Liver (tissue), 3 donors: ENCODE data around the gene AMER2.

Experiments
- ATF3 ChIP-seq: IDR thresholded peaks from 2 replicates; pipeline ENCODE4 v1.6.1; 2016; ENCODE audit warnings: antibody characterized with exemption
- EGR1 ChIP-seq, 2 donors: IDR thresholded peaks; 2 replicates each; pipeline ENCODE4 v1.6.1; 2016 to 2018; ENCODE audit warnings: antibody characterized with exemption in 2 of 2, low read depth in 2 of 2
- FOXA1 ChIP-seq: IDR thresholded peaks from 2 replicates; pipeline ENCODE4 v1.6.1; 2016; ENCODE audit warnings: antibody characterized with exemption
- GABPA ChIP-seq, 2 donors: IDR thresholded peaks in 1 of 2; conservative IDR thresholded peaks in 1 of 2; 2 replicates each; pipeline ENCODE4 v1.6.1; 2016; ENCODE audit warnings: antibody characterized with exemption in 2 of 2, mild to moderate bottlenecking in 1 of 2, moderate library complexity in 1 of 2
- JUND ChIP-seq, 2 donors: IDR thresholded peaks; 2 replicates each; pipeline ENCODE4 v1.6.1; 2016; ENCODE audit warnings: antibody characterized with exemption in 2 of 2
- MAX ChIP-seq: IDR thresholded peaks from 2 replicates; pipeline ENCODE4 v1.6.1; 2016; ENCODE audit warnings: antibody characterized with exemption
- NR2F2 ChIP-seq: IDR thresholded peaks from 2 replicates; pipeline ENCODE4 v1.6.1; 2016; ENCODE audit warnings: antibody characterized with exemption
- RXRA ChIP-seq, 2 donors: IDR thresholded peaks; 2 replicates each; pipeline ENCODE4 v1.6.1; 2017 to 2018; ENCODE audit warnings: antibody characterized with exemption in 2 of 2, mild to moderate bottlenecking in 1 of 2
- SP1 ChIP-seq: IDR thresholded peaks from 2 replicates; pipeline ENCODE4 v1.6.1; 2018; ENCODE audit warnings: antibody characterized with exemption, mild to moderate bottlenecking
- TAF1 ChIP-seq: conservative IDR thresholded peaks from 2 replicates; pipeline ENCODE4 v1.6.1; 2016; ENCODE audit warnings: antibody characterized with exemption, mild to moderate bottlenecking
- YY1 ChIP-seq: IDR thresholded peaks from 2 replicates; pipeline ENCODE4 v1.6.1; 2016; ENCODE audit warnings: antibody characterized with exemption, mild to moderate bottlenecking
- TF ChIP-seq, protein P1 (sequence below): fragments of 150-350 bp; IDR thresholded peaks from 2 replicates; pipeline ENCODE4 v1.5.1; 2017; ENCODE audit warnings: improper control_type of control experiment, low read depth, low read length; ENCODE audit not compliant: missing input control
- TF ChIP-seq, protein P2 (sequence below): IDR thresholded peaks from 2 replicates; pipeline ENCODE4 v1.6.1; 2016; ENCODE audit warnings: antibody characterized with exemption, mild to moderate bottlenecking
- TF ChIP-seq, protein P3 (sequence below): IDR thresholded peaks from 2 replicates; pipeline ENCODE4 v1.6.1; 2016; ENCODE audit warnings: antibody characterized with exemption
- donor health status: healthy.
- donor health status: healthy.

GRCh38 chr13:25215253-25215575, 43.1 kb upstream of the AMER2 start:
- TF ChIP-seq, protein P1, sequence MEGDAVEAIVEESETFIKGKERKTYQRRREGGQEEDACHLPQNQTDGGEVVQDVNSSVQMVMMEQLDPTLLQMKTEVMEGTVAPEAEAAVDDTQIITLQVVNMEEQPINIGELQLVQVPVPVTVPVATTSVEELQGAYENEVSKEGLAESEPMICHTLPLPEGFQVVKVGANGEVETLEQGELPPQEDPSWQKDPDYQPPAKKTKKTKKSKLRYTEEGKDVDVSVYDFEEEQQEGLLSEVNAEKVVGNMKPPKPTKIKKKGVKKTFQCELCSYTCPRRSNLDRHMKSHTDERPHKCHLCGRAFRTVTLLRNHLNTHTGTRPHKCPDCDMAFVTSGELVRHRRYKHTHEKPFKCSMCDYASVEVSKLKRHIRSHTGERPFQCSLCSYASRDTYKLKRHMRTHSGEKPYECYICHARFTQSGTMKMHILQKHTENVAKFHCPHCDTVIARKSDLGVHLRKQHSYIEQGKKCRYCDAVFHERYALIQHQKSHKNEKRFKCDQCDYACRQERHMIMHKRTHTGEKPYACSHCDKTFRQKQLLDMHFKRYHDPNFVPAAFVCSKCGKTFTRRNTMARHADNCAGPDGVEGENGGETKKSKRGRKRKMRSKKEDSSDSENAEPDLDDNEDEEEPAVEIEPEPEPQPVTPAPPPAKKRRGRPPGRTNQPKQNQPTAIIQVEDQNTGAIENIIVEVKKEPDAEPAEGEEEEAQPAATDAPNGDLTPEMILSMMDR = no peak
- TF ChIP-seq SP1 (no peak), NR2F2 (no peak), MAX (no peak), YY1 (no peak), RXRA (IDR thresholded peaks at IDR 0.05) (no peak), TAF1 (no peak), EGR1 (IDR thresholded peaks at IDR 0.05; ENCODE audit: low read depth in 2 of 2) (no peak), JUND (IDR thresholded peaks at IDR 0.05) (no peak), GABPA (IDR thresholded peaks at IDR 0.05 in 1 of 2, conservative IDR thresholded peaks at IDR 0.05 in 1 of 2) (no peak), ATF3 (no peak), FOXA1 (no peak)
- TF ChIP-seq, protein P2, sequence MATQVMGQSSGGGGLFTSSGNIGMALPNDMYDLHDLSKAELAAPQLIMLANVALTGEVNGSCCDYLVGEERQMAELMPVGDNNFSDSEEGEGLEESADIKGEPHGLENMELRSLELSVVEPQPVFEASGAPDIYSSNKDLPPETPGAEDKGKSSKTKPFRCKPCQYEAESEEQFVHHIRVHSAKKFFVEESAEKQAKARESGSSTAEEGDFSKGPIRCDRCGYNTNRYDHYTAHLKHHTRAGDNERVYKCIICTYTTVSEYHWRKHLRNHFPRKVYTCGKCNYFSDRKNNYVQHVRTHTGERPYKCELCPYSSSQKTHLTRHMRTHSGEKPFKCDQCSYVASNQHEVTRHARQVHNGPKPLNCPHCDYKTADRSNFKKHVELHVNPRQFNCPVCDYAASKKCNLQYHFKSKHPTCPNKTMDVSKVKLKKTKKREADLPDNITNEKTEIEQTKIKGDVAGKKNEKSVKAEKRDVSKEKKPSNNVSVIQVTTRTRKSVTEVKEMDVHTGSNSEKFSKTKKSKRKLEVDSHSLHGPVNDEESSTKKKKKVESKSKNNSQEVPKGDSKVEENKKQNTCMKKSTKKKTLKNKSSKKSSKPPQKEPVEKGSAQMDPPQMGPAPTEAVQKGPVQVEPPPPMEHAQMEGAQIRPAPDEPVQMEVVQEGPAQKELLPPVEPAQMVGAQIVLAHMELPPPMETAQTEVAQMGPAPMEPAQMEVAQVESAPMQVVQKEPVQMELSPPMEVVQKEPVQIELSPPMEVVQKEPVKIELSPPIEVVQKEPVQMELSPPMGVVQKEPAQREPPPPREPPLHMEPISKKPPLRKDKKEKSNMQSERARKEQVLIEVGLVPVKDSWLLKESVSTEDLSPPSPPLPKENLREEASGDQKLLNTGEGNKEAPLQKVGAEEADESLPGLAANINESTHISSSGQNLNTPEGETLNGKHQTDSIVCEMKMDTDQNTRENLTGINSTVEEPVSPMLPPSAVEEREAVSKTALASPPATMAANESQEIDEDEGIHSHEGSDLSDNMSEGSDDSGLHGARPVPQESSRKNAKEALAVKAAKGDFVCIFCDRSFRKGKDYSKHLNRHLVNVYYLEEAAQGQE = no peak
- TF ChIP-seq, protein P3, sequence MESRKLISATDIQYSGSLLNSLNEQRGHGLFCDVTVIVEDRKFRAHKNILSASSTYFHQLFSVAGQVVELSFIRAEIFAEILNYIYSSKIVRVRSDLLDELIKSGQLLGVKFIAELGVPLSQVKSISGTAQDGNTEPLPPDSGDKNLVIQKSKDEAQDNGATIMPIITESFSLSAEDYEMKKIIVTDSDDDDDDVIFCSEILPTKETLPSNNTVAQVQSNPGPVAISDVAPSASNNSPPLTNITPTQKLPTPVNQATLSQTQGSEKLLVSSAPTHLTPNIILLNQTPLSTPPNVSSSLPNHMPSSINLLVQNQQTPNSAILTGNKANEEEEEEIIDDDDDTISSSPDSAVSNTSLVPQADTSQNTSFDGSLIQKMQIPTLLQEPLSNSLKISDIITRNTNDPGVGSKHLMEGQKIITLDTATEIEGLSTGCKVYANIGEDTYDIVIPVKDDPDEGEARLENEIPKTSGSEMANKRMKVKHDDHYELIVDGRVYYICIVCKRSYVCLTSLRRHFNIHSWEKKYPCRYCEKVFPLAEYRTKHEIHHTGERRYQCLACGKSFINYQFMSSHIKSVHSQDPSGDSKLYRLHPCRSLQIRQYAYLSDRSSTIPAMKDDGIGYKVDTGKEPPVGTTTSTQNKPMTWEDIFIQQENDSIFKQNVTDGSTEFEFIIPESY = no peak
